Measurements from ENCODE around the gene ZNF80.
"Not testable (repeated sequence)": the region's sequence is repeated elsewhere in the genome, so short reads cannot be mapped to it uniquely, and the experiment has no call there.

The ZNF80 gene

GRCh38 chr3:114237478-114237877 lies at the start of gene ZNF80:
TSS of gene ZNF80 (minus strand) at chr3:114237578. CDS start at chr3:114237074, 504 bp downstream.
- DNase-seq (ENCODE audit: low read depth) = not testable (repeated sequence)

GRCh38 chr3:114286266-114286665 lies 48.9 kb upstream of the ZNF80 start:
- DNase-seq (ENCODE audit: low read depth) = no peak

GRCh38 chr3:114285648-114286230 lies 48.4 kb upstream of the ZNF80 start:
- no peak for DNase-seq (ENCODE audit: low read depth)

GRCh38 chr3:114284644-114285043 lies 47.3 kb upstream of the ZNF80 start:
- no peak for DNase-seq (ENCODE audit: low read depth)

- DNase-seq (ENCODE audit: low read depth) = not testable (repeated sequence)
Observed at GRCh38 chr3:114276856-114277255, 39.5 kb upstream of the ZNF80 start.

GRCh38 chr3:114274929-114275328 lies 37.6 kb upstream of the ZNF80 start:
- DNase-seq (ENCODE audit: low read depth) = no peak

- no peak for DNase-seq (ENCODE audit: low read depth)
Observed at GRCh38 chr3:114272271-114272670, 34.9 kb upstream of the ZNF80 start.

- DNase-seq (ENCODE audit: low read depth) = no peak
Observed at GRCh38 chr3:114270019-114270418, 32.6 kb upstream of the ZNF80 start.

- no peak for DNase-seq (ENCODE audit: low read depth)
Observed at GRCh38 chr3:114260152-114260551, 22.8 kb upstream of the ZNF80 start.

- no peak for DNase-seq (ENCODE audit: low read depth)
Observed at GRCh38 chr3:114259566-114259965, 22.2 kb upstream of the ZNF80 start.

GRCh38 chr3:114253505-114253904 lies 16.1 kb upstream of the ZNF80 start:
- no peak for DNase-seq (ENCODE audit: low read depth)

- no peak for DNase-seq (ENCODE audit: low read depth)
Observed at GRCh38 chr3:114252954-114253353, 15.6 kb upstream of the ZNF80 start.

- no peak for DNase-seq (ENCODE audit: low read depth)
Observed at GRCh38 chr3:114242947-114243346, 5.6 kb upstream of the ZNF80 start.

GRCh38 chr3:114241262-114241661 lies 3.9 kb upstream of the ZNF80 start:
- DNase-seq (ENCODE audit: low read depth) = no peak

- DNase-seq (ENCODE audit: low read depth) = not testable (repeated sequence)
Observed at GRCh38 chr3:114238146-114238785, 888 bp upstream of the ZNF80 start.

- DNase-seq (ENCODE audit: low read depth) = no peak
Observed at GRCh38 chr3:114235431-114235830, 1.9 kb downstream of the ZNF80 start.

- no peak for DNase-seq (ENCODE audit: low read depth)
Observed at GRCh38 chr3:114234745-114235144, 2.6 kb downstream of the ZNF80 start.

- peak; percentile 45 for DNase-seq (ENCODE audit: low read depth)
Observed at GRCh38 chr3:114231616-114232015, 5.8 kb downstream of the ZNF80 start.

- no peak for DNase-seq (ENCODE audit: low read depth)
Observed at GRCh38 chr3:114227076-114227475, 10.3 kb downstream of the ZNF80 start.

- DNase-seq (ENCODE audit: low read depth) = no peak
Observed at GRCh38 chr3:114226313-114226712, 11.1 kb downstream of the ZNF80 start.

- DNase-seq (ENCODE audit: low read depth) = no peak
Observed at GRCh38 chr3:114223143-114223542, 14.2 kb downstream of the ZNF80 start.

- no peak for DNase-seq (ENCODE audit: low read depth)
Observed at GRCh38 chr3:114221881-114222264, 15.5 kb downstream of the ZNF80 start.

- peak; percentile 28 for DNase-seq (ENCODE audit: low read depth)
Observed at GRCh38 chr3:114221165-114221880, 16.1 kb downstream of the ZNF80 start.

Measured in stimulated activated CD8-positive, alpha-beta memory T cell treated with anti-CD3 and anti-CD28 coated beads, Interleukin-12 subunit alpha, Interleukin-12 subunit beta, amount 100 ng/mL, for 4 hours (primary cell).